NCI-H2227 treated with DMSO at 0.1 percent for 48 hours (cell line): ENCODE data around the gene OR5B2.
"Not testable (repeated sequence)": the region's sequence is repeated elsewhere in the genome, so short reads cannot be mapped to it uniquely, and the experiment has no call there.

Experiments
- DNase-seq: peaks from one replicate; lab custom pipeline; 2025; lab: John Stamatoyannopoulos, UW

The OR5B2 gene

DNA sequence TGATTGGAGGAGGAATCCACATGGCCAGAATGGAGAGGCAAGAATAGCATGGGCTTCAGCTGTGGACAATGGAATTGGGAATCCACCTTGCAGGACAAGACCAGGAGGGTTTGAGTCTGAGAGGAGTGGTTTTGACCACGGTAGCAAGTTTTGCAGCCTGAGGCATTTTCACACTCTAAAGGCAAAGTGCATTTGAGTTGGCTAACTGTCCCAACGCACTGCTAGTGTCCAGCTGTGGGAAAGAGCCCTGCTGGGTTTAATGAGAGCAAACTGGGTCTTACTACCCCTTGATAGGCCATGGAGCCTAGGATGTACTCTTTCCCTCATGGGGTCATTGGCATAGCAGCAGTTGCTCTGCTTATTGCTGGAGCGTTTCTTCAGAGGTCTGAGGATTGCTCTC, at the start of gene OR5B2:
Gene OR5B2, minus strand, starts transcription at position 101 of the 400 bp plus-strand sequence. CDS start 4,860 bp downstream, outside the sequence.
- no peak for DNase-seq

DNA sequence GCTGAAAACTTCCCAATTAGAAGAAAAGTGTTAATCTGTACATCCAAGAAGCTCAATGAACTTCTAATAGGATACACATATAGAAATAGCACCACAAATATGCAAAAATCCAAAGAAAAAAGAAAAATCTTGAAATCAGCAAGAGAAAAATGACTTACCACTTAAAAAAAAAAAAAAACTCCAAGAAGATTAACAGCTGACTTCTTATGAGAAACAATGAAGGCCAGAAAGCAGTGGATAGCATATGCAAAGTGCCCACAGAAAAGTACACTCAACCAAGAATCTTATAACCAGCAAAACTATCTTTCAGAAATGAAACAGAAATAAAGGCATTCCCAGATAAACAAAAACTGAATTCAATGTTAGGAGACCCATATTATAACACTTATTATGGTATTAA, 44.0 kb upstream of the OR5B2 start:
- DNase-seq = no peak

DNA sequence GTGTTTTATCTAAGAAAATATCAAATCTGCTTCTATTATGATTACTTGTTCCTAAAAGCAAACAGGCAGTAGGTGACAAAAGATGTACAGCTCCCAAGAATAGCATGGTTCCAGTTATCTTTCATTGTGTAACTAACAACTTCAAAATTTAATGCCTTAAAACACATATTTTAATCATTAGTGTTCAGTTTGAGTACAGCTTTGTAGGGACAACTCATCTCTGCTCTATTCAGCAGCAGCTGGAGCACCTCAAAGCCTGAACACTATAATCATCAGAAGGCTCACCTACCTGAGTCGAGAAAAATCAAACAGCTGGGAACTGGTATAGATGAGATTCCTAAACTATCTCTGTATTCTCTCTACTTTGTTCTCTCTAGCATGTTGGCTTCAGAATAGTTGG, 38.4 kb upstream of the OR5B2 start:
- no peak for DNase-seq

DNA sequence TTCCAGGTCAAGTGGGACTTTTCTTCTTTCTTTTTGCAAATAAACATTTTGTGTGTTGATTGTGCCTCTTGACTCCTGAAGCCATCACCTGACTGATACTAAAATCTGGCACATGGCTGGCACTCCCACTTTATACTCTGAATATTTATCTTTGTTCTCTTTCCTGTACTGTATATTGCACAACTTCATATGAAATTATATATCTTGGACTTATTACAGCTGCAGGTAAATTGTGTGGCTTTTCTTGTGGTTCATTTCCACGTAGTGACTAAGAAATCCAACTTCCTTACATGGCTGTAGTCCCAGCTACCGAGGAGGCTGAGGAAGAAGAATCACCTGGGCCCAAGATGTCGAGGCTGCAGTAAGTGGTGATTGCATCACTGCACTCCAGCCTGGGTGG, 37.8 kb upstream of the OR5B2 start:
- DNase-seq = no peak

DNA sequence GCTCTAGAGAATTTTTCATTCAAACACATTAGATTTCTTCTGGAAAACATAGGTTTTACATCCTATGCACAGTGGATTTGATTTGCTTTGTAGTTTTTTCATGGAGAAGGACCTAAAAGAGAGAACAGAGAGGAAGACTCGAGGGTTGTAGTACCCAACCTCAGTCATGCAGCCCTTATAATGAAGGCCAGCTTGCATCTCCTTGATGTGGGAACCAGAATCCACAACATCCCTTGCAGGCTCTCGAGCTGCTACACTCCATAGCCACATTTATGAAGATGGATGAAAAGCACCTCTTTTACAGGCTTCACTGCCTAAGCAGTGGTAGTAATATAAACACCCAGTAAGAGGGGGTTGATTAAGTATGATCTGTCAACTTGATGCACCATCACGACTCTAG, 23.7 kb upstream of the OR5B2 start:
- DNase-seq = no peak

DNA sequence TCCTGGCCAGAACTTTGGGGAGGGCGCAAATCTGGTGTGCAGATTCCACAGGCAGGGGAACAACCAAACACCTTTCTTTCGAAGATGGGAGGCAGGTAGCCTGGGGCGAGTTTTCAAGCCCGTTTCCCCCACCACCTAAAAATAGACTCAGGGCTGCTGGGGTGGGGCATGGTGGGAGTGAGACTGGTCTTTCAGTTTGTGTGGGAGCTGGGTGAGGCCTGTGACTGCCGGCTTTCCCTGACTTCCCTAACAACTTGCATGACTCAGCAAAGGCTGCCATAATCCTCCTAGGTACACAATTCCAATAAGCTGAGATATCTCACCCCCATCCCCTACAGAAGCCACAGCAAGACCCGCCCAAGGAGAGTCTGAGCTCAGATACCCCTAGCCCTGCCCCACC, 18.4 kb upstream of the OR5B2 start:
- no peak for DNase-seq

DNA sequence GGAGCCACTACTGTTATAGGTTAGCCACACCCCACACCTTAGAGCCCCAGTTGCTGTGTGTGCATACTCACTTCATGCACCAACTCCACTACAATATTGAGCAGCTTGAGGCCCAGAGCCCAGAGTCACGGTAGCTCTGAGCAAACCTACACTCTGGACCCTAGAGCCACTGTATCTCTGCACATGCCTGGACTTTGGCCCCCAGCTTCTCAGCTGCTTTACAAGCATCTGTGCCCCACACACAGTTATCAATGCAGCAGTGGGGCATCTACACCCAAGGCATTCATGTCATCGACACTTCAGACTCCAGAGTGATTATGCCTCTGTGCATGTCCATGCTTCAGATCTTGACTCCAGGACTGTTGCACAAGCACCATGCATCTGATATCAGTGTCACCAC, 16.4 kb upstream of the OR5B2 start:
- DNase-seq = no peak

DNA sequence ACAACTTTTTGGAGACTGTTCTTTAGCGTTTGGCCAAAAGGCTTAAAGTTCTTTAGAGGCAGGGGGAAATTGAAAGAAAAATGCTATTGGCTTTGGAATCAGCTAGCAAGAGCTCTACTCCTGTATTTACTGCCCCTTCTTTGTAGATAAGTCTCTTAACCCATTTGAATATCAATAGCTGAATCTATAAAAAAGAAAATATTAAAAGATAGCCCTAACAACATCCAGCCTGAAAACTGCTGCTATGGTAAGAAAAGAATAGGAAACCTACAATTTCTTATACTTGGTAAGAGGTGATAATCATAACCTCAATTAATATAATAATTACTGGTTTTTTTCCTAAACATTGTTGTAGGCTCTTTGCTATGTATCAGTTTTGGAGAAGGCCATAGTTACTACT, 14.2 kb upstream of the OR5B2 start, which contains the start of gene OR5B12:
Gene OR5B12, minus strand, starts transcription at position 101 of the 400 bp plus-strand sequence. CDS start 2,085 bp downstream, outside the sequence.
- no peak for DNase-seq

DNA sequence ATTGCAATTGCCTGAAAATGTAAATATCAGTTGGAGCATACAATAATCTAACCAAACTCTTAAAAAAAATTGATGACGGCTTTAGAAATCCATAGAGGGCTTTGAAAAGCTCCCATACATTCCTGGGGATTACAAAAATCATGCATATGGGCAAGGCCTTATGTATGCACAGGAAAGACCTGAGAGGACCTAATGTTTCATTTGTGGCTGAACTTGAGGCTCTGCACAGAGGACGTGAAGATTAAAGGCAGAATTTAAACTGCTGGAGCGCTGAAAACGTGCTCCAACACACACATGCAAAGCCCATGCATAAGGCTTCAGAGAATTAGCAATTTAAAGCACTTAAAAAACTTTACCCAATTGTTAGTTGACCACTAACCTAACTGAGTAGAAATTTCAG, 10.6 kb upstream of the OR5B2 start:
- no peak for DNase-seq

DNA sequence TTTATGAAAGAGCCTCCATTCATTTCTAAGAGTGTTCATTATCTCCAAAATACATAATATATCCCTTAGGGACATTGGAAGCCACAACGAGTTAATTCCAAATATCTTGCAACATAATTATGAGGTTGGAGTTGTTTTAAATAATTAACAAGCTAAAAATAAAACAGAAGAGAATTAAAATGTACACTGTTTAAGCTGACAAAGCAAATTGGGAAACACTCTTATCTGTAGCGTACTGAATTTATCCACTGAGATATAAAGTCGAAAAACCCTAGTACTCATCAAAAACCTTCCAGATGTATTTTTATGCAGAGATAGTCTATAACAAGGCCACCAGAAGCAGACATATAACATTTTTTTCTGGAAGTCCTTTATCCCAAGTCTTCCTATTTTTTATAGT, 6.3 kb upstream of the OR5B2 start:
- no peak for DNase-seq

DNA sequence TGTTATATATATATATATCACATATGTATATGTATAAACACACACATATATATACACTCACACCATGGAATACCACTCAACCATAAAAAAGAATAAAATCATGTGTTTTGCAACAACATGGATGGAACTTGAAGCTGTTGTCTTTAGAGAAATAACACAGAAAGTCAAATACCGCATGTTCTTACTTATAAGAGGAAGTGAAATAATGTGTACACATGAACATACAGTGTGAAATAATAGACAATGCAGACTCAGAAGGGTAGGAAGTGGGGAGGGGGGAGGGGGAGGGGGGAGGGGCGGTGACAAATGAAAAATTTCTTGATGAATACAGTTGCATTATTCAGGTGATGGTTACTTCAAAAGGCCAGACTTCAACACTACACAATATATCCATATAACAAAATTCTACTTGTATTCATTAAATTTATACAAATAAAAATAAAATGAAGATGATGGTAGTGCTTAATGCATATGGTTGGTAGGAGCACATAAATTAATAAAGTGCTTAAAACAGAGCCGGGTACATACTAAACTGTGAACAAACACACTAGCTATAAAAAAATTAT, 5.8 kb upstream of the OR5B2 start:
- no peak for DNase-seq

DNA sequence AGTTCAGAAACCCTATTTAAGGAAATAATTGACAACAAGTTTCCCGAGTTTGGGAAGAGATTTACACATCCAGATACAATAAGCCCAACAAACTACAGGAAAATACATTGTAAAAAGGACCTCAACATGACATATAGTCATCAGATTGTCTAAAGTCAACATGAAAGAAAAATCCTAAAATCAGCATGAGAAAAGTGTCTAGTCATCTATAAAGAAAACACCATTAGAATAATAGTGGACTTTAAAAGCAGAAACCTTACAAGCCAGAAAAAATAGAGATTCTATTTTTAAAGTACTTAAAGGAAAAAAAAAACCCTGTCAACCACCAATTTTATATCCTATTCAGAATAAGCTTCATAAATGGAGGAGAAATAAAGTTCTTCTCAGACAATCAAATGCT, 1.4 kb upstream of the OR5B2 start:
- no peak for DNase-seq

DNA sequence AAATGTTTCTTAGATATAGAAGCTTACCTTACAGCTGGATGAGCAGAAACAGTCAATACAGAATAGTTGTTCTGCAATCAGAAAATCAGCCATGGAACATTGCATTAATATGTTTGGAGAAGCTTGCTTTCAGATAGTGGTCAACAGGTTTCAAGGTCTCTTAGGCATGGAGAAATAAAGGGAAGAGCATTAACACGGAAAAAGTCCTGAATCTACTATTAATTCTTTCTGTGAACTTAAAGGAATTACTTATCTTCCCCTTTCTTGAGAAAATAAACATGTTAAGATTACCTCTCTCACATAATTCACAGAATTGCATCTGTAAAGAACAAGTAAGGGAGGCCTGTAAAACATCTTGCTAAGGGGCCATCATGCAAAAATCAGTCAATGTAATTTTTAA, 21.1 kb downstream of the OR5B2 start, which contains the start of gene OR5B3:
Gene OR5B3, minus strand, starts transcription at position 101 of the 400 bp plus-strand sequence. CDS start 3,465 bp downstream, outside the sequence.
- DNase-seq = no peak

DNA sequence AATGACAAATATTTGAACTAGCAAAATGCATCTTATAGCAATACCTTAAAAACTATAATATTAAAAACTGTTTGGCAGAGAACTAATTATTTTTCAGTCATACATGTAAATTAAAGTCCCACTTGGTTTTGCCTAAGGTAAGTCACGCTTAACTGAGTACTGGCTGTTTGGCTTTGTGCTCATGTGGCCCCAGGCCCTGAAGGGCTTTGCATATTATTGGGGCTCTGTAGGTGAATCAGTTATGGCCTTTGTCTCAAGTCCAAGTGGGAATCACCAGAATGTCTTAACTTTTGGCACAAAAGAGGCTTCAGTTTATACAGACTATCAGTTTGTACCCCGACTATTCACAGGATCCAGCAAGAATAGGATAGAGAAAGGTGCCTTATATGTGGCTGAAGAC, 28.3 kb downstream of the OR5B2 start:
- DNase-seq = not testable (repeated sequence)

DNA sequence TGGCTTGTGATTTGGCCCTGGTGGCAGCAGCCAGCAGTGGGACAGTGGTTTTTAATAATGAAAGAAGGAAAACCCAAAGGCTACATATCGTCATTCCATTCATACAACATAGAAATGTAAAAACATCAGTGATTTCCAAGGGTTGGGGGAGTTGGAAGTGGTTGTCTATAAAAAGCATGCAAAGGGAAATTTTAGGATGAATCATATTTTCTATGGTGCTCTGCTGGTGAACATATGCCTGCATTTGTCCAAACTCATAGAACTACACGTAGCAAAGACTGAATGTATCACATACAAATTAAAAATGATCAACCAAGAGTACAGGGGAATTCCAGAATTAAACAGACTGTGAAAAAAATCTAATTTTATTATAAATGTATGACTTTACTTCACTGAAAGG, 32.3 kb downstream of the OR5B2 start:
- no peak for DNase-seq

DNA sequence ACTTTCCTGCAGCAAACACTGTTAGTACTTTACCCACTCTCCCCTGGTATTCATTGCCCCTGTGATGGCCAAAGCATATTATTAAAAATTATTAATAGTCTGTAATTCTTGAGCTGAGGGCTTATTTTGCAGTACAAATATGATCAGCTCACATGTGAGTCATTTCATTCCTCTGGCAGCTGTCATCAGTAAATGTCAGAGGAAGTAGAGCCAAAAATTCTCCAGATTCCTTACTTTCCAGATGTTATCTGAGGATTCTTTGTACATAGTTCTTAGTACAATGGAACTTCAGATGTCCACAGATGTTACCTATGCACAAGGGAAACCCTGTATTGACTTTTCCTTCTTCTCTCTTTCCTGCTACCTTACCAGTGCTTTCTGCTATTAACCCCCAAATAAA, 33.7 kb downstream of the OR5B2 start:
- no peak for DNase-seq

DNA sequence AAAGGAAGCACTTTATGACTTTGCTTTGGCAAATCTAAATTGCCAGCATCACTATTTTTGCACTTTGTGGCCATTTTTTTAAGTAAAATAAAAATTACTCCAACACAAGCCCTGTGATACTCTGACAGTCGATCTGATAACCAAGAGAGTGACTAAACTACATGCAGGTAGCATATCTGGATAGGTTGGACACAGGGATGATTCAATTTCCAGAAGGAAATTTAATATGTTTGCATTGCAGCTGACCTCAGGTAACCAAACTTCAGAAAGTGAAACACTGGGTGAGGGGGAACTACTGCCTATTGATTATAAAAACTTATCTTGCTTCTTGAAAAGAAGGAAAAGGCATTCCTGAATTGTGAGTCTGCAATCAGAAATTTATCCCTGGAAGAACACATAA, 35.2 kb downstream of the OR5B2 start:
- no peak for DNase-seq

DNA sequence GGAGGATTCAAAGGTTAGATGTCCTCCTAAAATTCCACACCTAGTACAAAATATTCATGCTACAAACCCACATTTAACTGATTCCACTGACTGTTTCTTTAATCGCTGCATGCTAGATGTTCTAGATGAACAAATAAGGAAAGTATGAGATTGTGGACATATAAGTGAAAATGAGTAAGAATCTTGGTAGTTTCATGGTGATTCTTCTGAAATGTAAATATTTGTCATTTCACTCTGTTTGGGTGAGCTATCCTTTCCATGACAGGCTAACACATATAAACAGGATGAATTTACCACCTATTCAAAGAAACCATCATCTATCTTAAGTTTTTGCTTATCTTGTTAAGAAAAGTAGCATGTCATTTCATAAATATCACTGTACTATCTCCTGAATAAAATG, 36.0 kb downstream of the OR5B2 start:
- DNase-seq = no peak

DNA sequence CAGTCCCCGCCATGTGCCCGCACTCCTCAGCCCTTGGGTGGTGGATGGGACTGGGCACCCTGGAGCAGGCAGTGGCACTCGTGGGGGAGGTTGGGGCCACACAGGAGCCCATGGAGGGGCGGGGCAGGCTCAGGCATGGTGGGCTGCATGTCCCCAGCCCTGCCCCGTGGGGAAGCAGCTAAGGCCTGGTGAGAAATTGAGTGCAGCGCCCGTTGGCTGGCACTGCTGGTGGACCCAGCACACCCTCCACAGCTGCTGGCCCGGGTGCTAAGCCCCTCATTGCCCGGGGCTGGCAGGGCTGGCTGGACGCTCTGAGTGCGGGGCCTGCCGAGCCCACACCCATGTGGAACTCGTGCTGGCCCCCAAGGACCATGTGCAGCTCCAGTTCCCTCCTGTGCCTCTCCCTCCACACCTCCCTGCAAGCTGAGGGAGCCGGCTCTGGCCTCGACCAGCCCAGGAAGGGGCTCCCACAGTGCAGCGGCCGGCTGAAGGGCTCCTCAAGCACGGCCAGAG, 37.3 kb downstream of the OR5B2 start:
- no peak for DNase-seq
